DMS 273 treated with DMSO at 0.1 percent for 48 hours (cell line): ENCODE data around the gene PDE4D.
"Not testable (repeated sequence)": the region's sequence is repeated elsewhere in the genome, so short reads cannot be mapped to it uniquely, and the experiment has no call there.

Experiments used
- DNase-seq: peaks from one replicate; lab custom pipeline; 2025; lab: John Stamatoyannopoulos, UW

PDE4D gene

DNA sequence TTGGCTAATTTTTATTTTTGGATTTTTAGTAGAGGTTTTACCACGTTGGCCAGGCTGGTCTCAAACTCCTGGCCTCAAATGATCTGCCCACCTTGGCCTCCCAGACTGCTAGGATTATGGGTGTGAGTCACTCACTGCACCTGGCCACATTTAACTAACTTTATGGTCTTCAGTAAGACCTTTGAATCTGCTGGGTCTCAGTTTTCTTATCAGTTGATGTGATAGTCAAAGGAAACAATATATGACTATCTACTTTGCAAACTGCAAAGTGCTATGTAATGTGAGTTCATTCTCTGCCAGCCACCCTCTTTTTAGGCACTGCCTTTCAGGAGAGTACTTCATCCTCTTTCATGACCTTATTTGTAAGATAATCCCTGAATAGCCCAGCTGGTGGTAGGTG, 474.7 kb downstream of the PDE4D start:
- DNase-seq: no peak

DNA sequence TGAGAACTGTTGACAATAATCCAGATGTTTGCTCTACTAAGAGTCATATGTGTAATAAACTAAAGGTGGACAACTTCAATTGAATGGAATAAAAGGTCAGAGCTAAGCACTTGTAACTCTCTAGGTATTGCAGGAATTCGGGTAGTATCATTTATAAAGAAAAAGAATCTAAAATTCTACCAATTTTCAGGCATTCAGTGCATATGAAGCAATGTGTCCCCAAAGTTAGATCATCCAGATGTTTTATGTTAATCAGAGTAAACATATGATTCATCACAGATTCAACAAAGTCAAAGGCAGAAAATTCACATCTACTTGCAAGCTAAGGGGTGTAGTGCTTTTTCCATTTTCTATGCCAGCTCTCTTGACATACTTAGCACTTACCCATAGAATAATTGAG, 477.1 kb downstream of the PDE4D start:
- DNase-seq: no peak

DNA sequence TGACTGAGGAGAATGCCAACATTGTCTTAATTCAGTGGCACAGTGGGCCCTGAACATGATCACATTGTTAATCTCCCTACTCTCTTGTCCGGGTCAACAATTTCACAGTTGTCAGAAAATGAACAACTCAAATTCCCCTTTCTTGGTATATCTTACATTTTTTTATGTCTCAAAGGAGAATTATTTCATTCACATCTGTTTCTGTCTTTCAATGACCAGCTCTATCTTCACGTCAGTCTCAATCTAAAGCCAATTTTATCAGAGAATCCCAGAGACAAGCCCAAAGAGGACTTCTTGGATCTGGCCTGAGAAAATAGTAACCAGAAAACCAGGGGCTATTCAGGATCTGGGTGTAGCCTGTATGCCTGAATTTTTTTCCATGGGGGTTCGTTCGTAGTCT, 477.5 kb downstream of the PDE4D start:
- DNase-seq: no peak

DNA sequence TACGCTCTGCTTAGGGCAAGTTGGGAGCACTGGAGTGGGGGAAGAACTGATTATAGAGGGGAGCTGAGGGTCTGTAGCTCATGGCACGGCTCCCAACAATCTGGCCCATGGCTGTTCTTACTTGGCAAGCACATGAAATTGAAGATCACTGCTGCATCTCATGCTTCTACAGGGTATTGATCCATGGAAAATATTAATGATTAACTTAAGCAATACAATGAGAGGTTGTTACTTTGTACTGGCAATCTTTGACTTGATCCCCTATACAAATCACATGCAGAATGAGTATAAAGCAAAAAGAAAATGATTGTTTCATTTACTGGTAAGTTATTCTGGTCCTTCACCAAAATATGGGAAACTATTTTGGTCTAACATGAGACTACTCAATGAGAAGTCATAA, 481.1 kb downstream of the PDE4D start:
- no peak for DNase-seq

DNA sequence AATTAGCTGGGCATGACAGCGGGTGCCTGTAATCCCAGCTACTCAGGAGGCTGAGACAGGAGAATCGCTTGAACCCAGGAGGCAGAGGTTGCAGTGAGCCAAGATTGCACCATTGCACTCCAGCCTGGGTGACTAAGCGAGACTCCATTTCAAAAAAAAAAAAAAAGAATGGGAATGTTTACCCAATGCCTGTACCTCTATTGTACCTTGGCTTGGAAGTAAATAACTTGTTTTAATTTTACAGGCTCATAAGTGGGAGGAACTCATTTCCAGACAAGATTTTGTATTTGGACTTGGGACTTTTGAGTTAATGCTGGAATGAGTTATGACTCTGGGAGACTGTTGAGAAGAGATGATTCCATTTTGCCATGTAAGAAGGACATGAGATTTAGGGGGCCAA, 484.5 kb downstream of the PDE4D start:
- not testable (repeated sequence) for DNase-seq

DNA sequence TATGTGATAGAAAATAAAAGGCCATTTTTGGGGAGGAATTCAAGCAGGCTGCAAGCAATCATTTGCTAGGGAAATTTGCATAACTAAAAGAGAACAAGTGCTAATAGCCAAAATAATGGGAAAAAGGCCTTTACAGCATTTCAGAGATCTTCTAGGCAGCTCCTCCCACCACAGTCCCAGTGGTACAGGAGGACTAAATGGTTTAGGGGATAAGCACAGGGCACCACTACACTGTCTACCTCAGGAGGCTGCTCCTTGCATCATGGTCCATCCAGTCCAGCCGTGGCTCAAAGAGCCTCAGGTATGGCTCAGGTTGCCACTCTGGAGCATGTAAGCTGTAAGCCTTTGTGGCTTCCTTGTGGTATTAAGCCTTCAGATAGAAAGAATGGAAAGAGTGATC, 485.6 kb downstream of the PDE4D start:
- DNase-seq: no peak

DNA sequence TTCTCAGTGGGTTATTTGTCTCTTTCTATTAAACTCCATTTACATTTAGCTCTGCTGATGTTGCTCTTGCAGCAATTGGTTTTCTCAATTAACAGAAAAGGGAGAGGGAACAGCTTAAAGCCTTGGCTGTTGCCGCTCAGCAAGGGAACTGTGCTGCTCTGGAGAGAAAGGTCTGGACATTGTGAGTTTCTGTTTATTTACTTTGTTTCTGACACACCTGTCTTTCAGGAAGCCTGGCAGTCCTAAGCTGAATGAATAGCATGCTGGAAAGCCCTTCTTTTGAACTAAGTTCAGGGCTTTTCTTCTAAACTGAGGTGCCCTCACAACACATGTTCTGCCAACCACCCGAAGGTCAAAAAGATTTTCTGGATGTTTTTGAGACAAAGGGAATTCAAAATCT, 491.9 kb downstream of the PDE4D start:
- no peak for DNase-seq

DNA sequence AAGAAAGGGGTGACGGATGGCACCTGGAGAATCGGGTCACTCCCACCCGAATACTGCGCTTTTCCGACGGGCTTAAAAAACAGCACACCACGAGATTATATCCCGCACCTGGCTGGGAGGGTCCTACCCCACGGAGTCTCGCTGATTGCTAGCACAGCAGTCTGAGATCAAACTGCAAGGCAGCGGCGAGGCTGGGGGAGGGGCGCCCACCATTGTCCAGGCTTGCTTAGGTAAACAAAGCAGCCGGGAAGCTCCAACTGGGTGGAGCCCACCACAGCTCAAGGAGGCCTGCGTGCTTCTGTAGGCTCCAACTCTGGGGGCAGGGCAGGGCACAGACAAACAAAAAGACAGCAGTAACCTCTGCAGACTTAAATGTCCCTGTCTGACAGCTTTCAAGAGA, 498.6 kb downstream of the PDE4D start:
- DNase-seq: not testable (repeated sequence)

DNA sequence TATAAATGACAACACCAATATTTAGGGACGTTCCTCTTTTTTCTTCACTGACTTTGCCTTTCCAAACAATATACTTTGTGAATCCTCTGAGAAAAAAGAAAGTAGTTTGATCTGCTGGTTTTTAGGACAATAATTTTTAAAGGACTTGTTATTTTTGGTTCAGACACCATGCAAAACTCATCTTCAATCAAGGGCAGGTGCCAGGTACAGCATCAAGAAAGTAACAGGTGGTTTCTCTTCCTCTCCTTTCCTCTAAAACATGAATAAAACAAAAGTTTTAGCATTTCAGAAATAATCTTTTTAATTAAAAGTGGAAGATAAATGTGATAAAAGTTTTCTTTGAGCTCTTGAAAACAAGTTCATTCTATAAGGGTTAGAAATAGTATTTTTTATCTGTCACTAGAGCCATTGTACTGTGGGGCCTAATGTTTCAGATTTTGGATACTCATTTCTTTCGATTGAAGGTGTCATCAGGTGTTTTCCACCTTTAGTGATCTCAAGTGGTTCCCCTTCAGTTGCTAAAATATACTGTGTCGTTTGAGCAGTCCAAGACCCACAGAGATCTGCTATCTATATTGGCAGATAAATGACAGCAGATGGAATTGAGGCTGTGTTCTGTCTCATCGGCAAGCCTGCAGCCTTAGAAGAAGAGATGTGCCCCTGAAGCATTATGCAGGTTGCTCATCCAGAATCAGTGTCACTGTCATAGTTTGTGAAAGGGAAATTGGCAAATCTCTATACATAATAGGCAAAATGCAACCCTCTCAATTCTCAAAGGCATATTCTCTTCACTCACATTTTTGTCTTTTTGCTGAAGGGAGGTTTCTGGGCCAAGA, 499.7 kb downstream of the PDE4D start:
- no peak for DNase-seq

DNA sequence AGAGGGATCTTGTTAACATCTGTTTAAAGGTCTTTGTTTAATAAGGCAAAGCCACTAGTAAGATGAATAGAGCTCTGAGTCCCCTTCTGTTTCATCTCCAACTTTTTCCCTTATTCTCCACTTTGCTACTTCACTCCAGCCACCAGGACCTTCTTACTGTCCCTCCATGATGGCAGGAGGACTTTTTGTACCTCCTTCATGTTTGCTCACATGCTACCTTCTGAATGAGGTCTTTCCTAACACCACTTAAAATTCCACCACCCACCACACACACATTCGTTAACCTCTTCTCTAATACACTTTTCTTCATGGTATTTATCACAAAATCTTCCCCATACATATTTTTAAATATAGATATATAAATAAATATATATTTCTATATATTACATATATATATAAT, 501.9 kb downstream of the PDE4D start:
- no peak for DNase-seq

DNA sequence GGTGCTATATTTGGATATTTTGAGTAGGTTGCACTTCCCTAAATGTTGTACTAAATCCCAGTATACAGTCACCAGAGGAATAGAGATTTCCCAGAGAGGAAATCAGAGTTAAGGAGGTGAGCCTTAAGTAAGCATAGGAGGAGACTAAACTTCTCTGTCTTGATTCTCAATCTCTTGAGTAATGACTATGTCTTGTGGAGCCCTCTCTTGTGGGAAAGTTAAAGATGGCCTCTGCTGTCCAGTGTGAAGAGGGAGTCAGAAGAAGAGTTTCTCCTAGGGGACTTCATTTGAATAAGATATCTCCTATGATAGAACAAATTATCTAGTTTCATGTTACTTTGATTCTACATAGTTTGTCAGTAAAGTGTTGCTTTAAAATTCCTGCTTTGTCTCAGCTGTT, 502.5 kb downstream of the PDE4D start:
- DNase-seq: no peak

DNA sequence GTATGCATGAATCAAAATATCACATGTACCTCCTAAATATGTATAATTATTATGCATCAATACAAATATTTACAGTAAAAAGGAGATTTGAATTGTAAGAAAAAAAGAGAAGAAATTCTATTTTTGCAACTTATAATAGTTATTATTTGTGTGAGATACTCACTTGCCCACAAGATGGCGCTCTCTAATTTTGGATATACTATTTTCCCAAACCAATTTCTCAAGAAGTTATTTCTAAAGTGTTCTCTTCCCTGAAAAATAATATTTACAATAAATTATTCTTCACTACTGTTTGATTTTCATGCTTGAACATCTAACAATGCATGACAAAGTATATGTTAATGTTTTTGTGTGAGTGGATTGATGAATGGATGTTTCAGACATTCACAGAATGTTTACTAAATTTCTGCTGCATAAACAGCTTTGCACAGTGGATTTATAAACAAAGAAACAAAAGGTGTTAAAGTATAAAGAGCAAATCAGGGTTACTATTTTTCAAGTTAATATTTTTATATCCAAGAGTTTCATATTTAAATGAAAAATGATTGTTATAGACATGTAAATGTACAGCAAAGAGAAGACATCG, 503.4 kb downstream of the PDE4D start:
- DNase-seq: no peak

DNA sequence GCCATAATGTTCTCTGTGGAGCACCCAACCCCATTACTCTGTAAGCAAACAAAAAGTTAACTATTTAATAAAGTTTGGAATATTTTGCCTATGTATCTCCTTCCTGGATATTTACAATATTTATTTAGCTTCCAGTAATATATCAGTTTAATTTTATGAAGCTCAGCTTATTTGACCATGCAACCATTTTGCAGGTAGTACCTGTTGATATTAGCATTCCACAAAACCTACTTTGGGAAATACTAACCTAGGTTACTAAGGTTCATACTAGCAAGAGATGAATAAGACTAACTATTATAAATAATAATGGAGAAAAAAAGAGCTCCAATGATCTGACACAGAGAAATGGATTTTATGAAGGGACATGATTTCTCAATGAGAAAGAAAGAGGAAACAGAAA, 506.4 kb downstream of the PDE4D start:
- no peak for DNase-seq

DNA sequence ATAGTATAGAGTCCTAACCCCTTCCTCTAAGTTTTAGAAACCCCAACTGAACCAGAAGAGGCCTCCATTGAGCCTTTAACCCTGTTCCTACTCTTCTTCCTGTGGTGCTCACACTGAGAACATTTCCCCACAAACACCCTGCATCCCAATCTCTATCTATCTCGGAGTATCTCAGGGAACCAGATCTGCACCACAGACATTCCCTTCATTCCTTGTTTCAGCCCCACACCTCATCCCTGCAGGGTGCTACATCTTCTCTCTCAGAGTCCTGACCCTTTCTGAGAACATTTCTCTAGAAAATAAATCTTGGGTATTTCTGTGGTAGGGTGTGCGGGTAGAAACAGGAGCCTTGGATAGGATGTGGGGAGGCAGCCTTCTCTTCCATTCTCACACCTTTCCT, 507.8 kb downstream of the PDE4D start:
- DNase-seq: no peak

DNA sequence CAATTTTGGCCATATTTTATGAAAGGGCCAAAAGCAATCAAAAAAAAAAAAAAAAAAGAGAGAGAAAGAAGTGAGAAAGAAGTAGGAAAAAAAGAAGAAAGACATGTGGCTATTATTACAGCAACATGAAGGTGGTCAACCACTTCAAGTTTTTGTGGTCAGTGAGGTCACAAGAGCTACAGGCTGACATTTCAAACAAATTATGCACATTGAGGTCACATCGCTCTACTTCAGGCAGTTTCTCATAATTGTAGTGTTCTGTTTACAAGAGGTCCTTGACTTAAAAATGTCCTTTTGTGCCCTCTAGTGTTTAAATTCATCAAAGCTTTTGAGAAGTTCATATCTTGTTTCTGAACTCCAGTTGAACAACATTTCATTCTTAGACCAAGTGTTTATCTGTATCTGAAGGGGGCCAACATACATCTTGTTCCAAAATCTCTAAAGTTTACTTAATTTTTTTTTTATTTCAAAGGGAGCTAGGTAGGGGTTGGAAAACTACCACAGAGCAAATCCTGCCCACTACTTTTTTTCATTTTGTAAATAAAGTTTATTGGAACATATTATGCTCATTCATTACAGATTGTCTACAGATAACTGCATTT, 513.1 kb downstream of the PDE4D start:
- DNase-seq: peak; percentile 81

DNA sequence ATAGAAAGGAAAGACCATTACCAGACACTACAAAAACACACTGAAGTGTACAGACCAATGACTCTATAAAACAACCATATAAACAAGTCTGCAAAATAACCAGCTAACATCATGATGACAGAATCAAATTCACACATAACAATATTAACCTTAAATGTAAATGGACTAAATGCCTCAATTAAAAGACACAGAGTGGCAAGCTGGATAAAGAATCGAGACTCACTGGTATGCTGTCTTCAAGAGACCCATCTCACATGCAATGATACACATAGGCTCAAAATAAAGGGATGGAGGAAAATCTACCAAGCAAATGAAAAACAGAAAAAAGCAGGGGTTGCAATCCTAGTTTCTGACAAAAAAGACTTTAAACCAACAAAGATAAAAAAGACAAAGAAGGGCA, 519.5 kb downstream of the PDE4D start:
- not testable (repeated sequence) for DNase-seq

DNA sequence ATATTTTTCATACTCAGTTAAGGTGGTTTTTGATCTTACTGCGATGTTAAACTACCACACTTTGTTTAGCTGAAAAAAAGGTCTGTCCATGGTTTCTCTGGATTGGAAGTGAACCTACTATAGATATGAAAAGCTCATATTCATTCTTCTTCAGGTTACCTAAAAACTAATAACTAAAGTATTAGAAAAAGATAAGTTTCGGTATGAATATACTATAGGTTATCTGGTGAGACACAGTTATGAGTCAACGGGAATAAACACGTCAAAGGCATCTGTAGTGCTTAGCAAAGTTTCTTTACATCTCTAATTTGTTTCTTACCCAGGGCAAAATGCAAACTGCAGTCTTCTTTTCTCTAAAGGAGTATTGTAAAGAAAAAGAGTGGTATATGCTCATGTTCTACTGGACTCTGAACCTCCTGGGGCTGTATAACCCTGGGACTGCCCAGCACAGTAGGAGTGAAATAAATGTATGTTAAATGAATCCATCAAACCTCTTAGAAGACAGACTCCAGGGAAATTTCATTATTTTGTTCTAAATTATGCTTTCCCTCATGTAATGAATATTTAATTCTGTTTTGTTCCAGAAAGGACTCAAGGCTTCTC, 521.9 kb downstream of the PDE4D start:
- no peak for DNase-seq

DNA sequence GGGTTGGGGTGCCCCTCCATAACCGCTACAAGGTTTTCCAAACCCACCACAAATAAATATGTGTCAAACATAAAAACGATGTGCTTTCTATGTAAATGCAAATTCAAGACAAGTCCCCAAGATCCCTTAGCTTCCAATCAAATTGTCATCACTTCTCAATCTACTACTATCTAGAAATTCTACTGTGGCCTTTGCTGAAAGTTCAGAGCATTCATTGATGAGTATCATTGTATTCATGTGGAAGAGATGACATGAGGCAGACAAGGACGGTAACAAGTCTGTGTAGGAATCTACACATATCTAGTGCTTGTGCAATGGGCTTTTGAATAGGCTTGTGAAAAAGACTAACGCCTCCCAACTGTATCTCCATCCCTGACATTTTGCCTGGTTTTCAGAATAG, 524.6 kb downstream of the PDE4D start:
- DNase-seq: no peak

DNA sequence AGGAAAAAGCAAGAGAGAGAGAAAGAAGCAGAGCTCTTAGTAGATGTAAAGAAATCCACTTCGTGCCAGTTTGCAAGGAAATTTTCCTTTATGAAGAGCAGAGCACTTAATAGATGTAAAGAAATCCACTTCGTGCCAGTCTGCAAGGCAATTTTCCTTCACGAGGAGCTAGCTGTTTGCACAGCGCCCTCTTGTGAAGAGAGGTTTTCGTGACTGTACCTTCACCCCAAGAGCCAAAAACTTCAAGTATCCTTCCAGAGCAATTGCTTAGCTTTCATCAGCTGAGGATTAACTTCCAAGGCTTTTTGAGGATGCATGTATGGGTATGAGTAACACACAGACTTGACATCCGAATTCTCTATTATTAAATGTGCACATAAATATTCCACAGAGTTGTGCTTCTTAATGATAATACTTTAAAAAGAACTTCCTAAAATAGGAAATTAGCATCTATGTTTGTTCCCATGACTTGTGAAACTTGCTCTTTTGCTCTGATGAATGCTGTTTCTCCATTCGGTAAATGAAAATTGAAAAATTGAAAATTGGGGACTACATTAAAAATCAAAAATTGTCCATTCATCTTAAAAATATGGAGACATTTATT, 525.6 kb downstream of the PDE4D start:
- peak; percentile 53 for DNase-seq

DNA sequence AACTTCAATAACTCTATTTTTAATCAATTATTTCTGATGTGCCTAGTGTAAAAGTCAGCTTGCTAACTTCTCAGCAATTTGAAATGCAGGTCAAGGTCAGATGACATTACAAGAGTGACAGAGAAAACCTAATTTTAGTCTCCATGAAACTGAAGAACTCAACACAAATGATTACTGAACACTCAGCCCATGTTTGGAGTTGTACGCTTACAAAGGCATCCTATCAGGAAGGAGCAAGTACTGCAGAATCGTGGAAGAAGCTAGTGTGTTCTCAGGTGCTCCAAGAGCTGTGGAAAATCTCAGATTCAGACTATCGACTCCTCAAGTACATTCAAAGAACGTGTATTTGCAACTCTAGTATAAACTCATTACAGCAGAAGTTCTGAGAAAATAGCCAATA, 526.7 kb downstream of the PDE4D start:
- no peak for DNase-seq

DNA sequence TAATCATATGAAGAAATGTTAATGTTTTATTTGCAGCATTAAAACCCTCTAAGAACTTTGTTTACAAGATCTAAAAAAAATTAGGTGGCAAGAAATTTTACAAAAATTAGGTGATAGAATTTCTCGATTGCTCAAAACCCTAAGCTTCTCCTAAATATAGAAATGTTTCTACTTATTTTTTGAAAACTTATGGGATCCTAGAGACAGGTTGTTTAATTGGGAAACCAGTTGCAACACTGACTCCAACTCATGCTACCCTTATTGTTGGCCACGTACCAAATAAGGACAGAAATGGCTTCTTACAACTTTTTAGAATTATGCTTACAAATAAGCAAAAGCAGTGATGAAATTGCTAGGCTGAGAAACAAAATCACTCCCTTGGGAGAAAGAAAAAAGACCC, 531.1 kb downstream of the PDE4D start:
- DNase-seq: no peak

DNA sequence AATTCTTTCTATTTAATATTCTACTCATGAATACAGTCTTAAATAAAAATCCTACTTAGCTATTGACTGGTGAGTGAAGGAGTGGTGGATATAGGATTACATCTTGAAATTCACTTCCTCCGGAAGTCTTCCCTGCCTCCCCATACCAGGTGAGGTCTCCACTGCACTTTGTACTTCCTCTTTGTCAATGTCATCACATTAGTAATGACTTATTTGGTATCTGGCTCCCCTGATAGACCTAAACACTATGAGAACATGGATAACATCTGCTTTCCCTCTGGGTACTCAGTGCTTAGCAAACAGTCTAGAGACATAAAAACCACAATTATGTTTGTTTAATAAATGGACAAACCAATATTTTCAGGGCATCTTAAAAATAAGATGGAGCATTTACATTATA, 532.1 kb downstream of the PDE4D start:
- DNase-seq: no peak

DNA sequence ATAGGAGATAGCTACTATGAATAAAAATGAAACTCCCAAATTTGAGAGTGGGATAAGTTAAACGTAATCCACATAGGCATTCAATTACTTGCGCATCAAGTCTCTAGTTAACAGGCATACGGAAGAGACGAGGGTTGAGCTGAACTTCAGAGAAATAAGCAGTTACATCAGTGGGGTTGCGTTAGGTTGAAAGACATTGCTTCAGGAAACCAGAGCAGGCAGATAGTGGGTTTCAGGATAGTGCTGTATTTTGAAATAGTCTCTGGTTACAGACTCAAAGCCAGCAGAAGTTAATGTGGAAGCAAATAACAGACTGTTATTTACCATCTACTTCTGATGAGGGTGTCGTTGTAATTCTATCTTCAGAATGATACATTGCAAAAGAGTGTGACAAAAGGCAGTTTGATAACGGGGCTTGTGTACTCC, 533.4 kb downstream of the PDE4D start:
- DNase-seq: peak; percentile 31
